ENCODE data around the gene GSTM3. TPM values are rescaled to one million over a fixed set of nuclear protein-coding genes. Genes with fewer than 3 reads are reported as not detected.
"Not testable (repeated sequence)": the region's sequence is repeated elsewhere in the genome, so short reads cannot be mapped to it uniquely, and the experiment has no call there.

GSTM3 gene
- total RNA-seq, 4 donors from 2014 or later = 8.2 to 34.1 (median 24.3) TPM

DNA sequence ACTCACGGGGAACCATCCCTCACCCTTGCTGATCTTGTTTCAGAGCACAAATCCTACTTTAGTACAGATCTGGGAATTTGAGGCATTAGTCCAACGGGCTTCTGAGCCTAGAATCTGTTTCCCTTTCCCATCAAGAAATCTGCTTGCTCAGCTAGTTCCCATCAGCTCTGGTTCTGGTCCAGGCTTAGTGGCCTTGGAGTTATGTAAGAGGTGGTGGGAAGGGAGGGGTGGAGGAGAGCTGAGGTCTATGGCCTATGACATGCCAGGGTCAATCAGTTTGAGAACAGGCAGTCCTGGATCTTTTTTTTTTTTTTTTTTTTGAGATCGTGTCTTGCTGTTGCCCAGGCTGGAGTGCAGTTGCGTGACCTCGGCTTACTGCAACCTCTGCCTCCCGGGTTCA is 49.1 kb downstream of the GSTM3 start:
- no peak for TF ChIP-seq POLR2A (IDR thresholded peaks at IDR 0.05)
- no peak overlapping the region for H3K4me3 ChIP-seq
- no peaks in the 10 kb centered on the region for H3K9me3 ChIP-seq
- no peaks in the 10 kb centered on the region for H3K27me3 ChIP-seq
- H3K36me3 ChIP-seq = no peaks in the 10 kb centered on the region
- WGBS, 2 donors (ENCODE audit: low coverage in 1 of 2) = 78% methylated on average over 5 of the region's 6 CpGs; no CpG with 5 or more reads in 1 of the 2 donors
- H3K4me1 ChIP-seq = no peaks in the 10 kb centered on the region
- intact Hi-C loops (cut with DNase I; ENCODE audit: low total_unique reads) (no loop called here), in situ Hi-C loops (cut with MboI; ENCODE audit: low pct_ligation_motif_present in 1 of 4, low pct_unique_long_range_greater_than_20kb in 1 of 4, low sequenced_read_pairs in 3 of 4) (no loop called here)
- peak overlapping the region in 1 of 4 donors; percentile 34 for H3K27ac ChIP-seq
- DNase-seq = no peak

DNA sequence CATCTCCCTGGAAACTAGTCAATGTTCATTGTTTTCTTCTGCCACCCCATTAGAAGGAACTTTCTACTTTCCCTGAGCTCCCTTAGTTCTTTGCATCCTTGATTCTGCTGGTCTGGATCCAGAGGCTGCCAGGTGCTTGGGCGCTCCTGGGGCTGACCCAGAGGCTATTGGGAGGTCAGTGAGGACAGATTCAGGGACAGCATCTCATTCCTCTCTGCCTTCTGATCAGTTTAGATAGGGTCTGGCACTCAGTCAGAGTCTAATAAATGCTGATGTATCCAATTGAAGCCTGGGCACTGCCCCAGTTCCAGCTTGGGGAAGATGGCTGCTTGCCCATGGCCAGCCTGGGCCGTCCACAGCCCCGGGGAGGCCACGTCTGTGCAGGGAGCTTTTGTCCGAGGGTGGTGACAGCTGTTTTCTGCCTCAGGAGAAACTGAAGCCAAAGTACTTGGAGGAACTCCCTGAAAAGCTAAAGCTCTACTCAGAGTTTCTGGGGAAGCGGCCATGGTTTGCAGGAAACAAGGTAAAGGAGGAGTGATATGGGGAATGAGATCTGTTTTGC is 50.9 kb downstream of the GSTM3 start:
- TF ChIP-seq, protein P1, sequence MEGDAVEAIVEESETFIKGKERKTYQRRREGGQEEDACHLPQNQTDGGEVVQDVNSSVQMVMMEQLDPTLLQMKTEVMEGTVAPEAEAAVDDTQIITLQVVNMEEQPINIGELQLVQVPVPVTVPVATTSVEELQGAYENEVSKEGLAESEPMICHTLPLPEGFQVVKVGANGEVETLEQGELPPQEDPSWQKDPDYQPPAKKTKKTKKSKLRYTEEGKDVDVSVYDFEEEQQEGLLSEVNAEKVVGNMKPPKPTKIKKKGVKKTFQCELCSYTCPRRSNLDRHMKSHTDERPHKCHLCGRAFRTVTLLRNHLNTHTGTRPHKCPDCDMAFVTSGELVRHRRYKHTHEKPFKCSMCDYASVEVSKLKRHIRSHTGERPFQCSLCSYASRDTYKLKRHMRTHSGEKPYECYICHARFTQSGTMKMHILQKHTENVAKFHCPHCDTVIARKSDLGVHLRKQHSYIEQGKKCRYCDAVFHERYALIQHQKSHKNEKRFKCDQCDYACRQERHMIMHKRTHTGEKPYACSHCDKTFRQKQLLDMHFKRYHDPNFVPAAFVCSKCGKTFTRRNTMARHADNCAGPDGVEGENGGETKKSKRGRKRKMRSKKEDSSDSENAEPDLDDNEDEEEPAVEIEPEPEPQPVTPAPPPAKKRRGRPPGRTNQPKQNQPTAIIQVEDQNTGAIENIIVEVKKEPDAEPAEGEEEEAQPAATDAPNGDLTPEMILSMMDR (IDR thresholded peaks at IDR 0.05) = no peak
- no peak for TF ChIP-seq POLR2AphosphoS5 (IDR thresholded peaks at IDR 0.05)
- TF ChIP-seq POLR2A (IDR thresholded peaks at IDR 0.05) = no peak
- TF ChIP-seq EP300 (IDR thresholded peaks at IDR 0.05; ENCODE audit: low read depth) = no peak
- WGBS, 2 donors (ENCODE audit: low coverage in 1 of 2) = 64% methylated on average over 6 of the region's 6 CpGs; no CpG with 5 or more reads in 1 of the 2 donors
- intact Hi-C loops (cut with DNase I; ENCODE audit: low total_unique reads) = no loop called here

DNA sequence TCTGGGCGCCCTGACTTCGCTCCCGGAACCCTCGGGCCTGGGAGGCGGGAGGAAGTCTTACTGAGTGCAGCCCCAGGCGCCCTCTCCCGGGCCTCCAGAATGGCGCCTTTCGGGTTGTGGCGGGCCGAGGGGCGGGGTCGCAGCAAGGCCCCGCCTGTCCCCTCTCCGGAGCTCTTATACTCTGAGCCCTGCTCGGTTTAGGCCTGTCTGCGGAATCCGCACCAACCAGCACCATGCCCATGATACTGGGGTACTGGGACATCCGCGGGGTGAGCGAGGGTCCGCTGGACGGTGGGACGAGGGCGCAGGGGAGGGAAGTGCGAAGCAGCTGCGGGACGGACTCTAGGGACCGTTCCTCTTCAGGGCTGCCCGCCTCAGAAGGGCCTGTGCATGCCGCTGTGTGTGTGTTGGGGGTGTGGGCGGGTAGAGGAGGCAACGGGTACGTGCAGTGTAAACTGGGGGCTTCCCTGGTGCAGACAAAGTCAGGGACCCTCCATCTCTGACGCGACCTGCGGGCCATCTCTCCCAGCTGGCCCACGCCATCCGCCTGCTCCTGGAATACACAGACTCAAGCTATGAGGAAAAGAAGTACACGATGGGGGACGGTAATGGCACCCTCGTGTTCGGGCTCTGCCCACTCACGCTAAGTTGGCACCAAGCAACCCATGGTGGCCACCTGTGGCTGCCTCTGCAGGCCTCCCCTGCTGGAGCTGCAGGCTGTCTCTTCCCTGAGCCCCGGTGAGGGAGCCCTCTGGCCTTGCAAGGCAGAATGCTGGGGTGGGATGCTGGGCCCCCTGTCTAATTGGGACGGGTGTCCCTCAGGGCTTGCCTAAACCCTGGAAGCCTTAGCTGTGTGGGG is 53.0 kb downstream of the GSTM3 start, which contains the start of gene GSTM1:
Gene GSTM1, plus strand, starts transcription at position 177 of the 859 bp plus-strand sequence. Its CDS starts 57 bp downstream, at position 234.
- WGBS, 2 donors (ENCODE audit: low coverage in 1 of 2) = 12% methylated on average over 16 of the region's 46 CpGs; no CpG with 5 or more reads in 1 of the 2 donors
- intact Hi-C loops (cut with DNase I; ENCODE audit: low total_unique reads) (no loop called here), in situ Hi-C loops (cut with MboI; ENCODE audit: low pct_ligation_motif_present in 1 of 4, low pct_unique_long_range_greater_than_20kb in 1 of 4, low sequenced_read_pairs in 3 of 4) (no loop called here)
- Histone ChIP-seq H3K9me3 (no peaks in the 10 kb centered on the region), H3K36me3 (no peaks in the 10 kb centered on the region), H3K4me3 (no peak within 1 kb of the TSS), H3K27me3 (no peaks in the 10 kb centered on the region), H3K27ac (peak within 1 kb of the TSS in 1 of 4 donors; percentile 79), H3K4me1 (no peaks in the 10 kb centered on the region)
- peak; percentile 83 for DNase-seq
- TF ChIP-seq, protein P1 (IDR thresholded peaks at IDR 0.05) = peak in 1 of 5 experiments; percentile 25
- TF ChIP-seq POLR2AphosphoS5 (IDR thresholded peaks at IDR 0.05) (no peak), EP300 (IDR thresholded peaks at IDR 0.05; ENCODE audit: low read depth) (no peak), POLR2A (IDR thresholded peaks at IDR 0.05) (no peak)

More for the DNA sequence above, 50.9 kb downstream of the GSTM3 start:
- Histone ChIP-seq H3K27me3 (no peaks in the 10 kb centered on the region), H3K4me1 (no peaks in the 10 kb centered on the region), H3K9me3 (no peaks in the 10 kb centered on the region), H3K36me3 (no peaks in the 10 kb centered on the region), H3K27ac (no peak overlapping the region), H3K4me3 (no peak overlapping the region)
- in situ Hi-C loops (cut with MboI; ENCODE audit: low pct_ligation_motif_present in 1 of 4, low pct_unique_long_range_greater_than_20kb in 1 of 4, low sequenced_read_pairs in 3 of 4) = no loop called here
- no peak for DNase-seq

DNA sequence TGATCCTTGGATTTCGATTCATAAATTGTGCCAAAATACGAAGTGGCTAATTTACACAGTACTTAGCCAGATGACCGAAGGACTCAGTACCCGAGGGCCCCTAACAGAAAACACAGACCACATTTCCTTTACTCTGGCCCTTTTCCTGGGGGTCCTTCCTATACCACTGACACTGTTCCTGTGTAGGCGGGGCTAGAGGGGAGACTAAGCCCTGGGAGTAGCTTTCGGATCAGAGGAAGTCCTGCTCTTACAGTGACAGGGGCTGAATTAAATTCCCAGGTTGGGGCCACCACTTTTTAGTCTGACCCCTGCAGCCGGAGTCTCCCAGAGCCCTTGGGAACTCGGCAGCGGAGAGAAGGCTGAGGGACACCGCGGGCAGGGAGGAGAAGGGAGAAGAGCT is 53.7 kb downstream of the GSTM3 start:
- H3K4me3 ChIP-seq; intact Hi-C loops (cut with DNase I; ENCODE audit: low total_unique reads); in situ Hi-C loops (cut with MboI; ENCODE audit: low pct_ligation_motif_present in 1 of 4, low pct_unique_long_range_greater_than_20kb in 1 of 4, low sequenced_read_pairs in 3 of 4): not testable (repeated sequence)

GRCh38 chr1:109685890-109686289 is 54.9 kb downstream of the GSTM3 start:
- in situ Hi-C loops (cut with MboI; ENCODE audit: low pct_ligation_motif_present in 1 of 4, low pct_unique_long_range_greater_than_20kb in 1 of 4, low sequenced_read_pairs in 3 of 4); H3K36me3 ChIP-seq; H3K27me3 ChIP-seq; intact Hi-C loops (cut with DNase I; ENCODE audit: low total_unique reads); H3K9me3 ChIP-seq; H3K4me3 ChIP-seq; H3K27ac ChIP-seq; H3K4me1 ChIP-seq; DNase-seq: not testable (repeated sequence)
- 76% methylated on average over 4 of the region's 4 CpGs; no CpG with 5 or more reads in 1 of the 2 donors for WGBS, 2 donors (ENCODE audit: low coverage in 1 of 2)

More for the DNA sequence above, 53.7 kb downstream of the GSTM3 start:
- H3K9me3 ChIP-seq, H3K36me3 ChIP-seq, H3K27me3 ChIP-seq, H3K4me1 ChIP-seq, DNase-seq: not testable (repeated sequence)
- 54% methylated on average over 7 of the region's 11 CpGs; no CpG with 5 or more reads in 1 of the 2 donors for WGBS, 2 donors (ENCODE audit: low coverage in 1 of 2)
- H3K27ac ChIP-seq = peak overlapping the region in 1 of 4 donors; percentile 79

- H3K9me3 ChIP-seq; in situ Hi-C loops (cut with MboI; ENCODE audit: low pct_ligation_motif_present in 1 of 4, low pct_unique_long_range_greater_than_20kb in 1 of 4, low sequenced_read_pairs in 3 of 4); H3K27me3 ChIP-seq; H3K4me3 ChIP-seq; H3K27ac ChIP-seq; intact Hi-C loops (cut with DNase I; ENCODE audit: low total_unique reads); H3K36me3 ChIP-seq; H3K4me1 ChIP-seq: not testable (repeated sequence)
- peak; percentile 28 for DNase-seq
- no CpG with 5 or more reads among the region's 1 CpG for WGBS, 2 donors (ENCODE audit: low coverage in 1 of 2)
Measured at GRCh38 chr1:109685399-109685798, 55.4 kb downstream of the GSTM3 start.

DNA sequence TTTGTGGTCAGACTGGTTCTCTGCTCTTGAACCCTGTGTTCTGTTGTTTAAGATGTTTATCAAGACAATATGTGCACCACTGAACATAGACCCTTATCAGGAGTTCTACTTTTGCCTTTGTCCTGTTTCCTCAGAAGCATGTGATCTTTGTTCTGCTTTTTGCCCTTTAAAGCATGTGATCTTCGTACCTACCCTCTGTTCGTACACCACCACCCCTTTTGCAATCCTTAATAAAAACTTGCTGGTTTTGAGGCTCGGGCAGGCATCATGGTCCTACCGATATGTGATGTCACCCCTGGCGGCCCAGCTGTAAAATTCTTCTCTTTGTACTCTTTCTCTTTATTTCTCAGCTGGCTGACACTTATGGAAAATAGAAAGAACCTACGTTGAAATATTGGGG is 56.1 kb downstream of the GSTM3 start:
- H3K4me3 ChIP-seq; H3K27ac ChIP-seq; in situ Hi-C loops (cut with MboI; ENCODE audit: low pct_ligation_motif_present in 1 of 4, low pct_unique_long_range_greater_than_20kb in 1 of 4, low sequenced_read_pairs in 3 of 4); H3K27me3 ChIP-seq; H3K36me3 ChIP-seq; intact Hi-C loops (cut with DNase I; ENCODE audit: low total_unique reads); H3K9me3 ChIP-seq; H3K4me1 ChIP-seq; DNase-seq: not testable (repeated sequence)
- 83% methylated on average over 6 of the region's 6 CpGs; no CpG with 5 or more reads in 1 of the 2 donors for WGBS, 2 donors (ENCODE audit: low coverage in 1 of 2)
